GM21737 (cell line): ENCODE measurements around the gene ROBO2.
"Not testable (repeated sequence)": the region's sequence is repeated elsewhere in the genome, so short reads cannot be mapped to it uniquely, and the experiment has no call there.

Experiments
- ATAC-seq: cut with Tn5 transposase; IDR thresholded peaks from one replicate; pipeline ENCODE4 v1.9.1; 2021; ENCODE audit warnings: mild to moderate bottlenecking, moderate library complexity; ENCODE audit not compliant: unreplicated experiment

The ROBO2 gene

DNA sequence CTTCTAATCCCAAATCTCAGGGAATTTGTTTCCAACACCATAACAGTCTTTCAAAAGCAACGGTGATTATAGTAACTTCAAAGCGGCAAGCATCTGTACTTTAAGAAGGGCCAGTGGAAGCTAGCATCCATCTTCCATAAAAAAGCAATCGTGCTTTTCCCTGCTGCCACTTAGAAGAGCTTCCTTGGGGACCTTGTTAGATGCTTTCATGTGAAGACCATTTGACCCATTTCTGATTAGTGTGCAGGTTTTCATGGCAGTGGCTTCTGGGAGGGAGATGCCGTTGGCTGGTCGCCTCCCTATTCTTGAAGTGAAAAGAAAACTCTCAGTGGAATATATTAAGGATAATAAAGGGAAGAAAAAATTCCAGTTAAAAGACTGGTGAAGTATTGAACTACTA lies 354.1 kb downstream of the ROBO2 start:
- no peak for ATAC-seq

DNA sequence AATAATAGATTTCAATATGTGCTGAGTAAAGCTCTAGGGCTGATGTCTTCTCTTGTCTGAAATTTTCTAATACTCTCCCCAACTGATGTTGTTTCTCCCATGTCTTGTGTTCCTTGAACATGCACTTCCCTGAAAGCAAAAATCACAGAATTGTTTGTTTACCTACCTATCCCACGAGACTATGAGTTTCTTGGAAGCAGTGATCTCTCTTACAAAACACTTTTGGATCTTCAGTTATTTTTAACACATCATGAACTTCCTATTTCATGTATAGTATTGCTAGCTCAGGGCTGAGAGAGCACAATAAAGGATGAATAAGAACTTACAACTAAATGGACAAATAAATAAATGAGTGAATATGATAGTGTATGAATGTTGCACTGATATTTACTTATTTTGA lies 365.0 kb downstream of the ROBO2 start:
- ATAC-seq: no peak

DNA sequence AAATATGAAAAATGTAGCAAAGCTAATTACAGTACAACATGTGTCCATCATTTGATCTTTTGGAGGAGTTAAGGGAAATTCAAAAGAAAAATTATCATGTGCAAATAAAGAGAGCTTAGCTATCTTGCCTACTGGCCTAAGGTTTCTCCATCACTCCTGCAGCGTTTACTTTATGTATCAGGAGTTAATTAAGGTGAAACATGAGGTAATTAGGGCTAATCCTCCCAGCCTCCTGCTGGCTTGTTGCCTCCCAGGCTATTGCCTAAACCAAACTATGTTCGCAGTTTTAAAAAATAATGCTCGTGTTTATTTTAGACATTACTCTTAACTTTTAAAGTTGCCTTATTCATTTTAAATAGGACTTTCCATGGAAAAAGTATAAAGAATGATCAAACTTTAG lies 367.5 kb downstream of the ROBO2 start:
- no peak for ATAC-seq

DNA sequence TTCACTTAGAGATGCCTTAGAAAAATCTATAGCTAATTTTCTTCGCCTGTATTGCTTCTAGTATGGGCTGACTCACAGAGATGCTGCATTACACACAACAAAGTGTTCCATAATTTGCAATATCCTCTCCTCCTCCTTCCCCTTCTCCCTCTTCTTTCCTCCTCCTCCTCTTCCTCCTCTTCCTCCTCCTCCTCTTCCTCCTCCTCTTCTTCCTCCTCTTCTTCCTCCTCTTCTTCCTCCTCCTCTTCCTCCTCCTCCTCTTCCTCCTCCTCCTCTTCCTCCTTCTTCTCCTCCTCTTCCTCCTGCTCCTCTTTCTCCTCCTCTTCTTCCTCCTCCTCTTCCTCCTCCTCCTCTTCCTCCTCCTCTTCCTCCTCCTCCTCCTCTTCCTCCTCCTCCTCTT lies 370.4 kb downstream of the ROBO2 start:
- not testable (repeated sequence) for ATAC-seq

DNA sequence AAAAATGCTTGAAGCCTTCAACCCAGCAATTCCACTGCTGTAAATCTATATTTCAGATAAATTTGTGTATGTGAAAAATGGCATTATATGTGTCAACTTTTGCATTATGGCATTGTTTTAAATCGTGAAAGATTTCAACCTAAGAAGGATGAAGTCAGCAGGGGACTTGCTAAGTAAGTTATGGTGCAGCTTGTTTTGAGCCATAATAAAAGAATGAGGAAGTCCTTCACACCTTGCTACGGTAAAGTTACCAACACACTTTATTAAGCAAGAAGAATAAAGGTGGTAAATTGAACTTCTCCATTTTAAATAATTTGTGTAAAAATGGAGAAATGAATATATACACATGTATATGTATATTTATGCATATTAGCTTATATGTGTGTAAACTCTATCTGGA lies 371.4 kb downstream of the ROBO2 start:
- no peak for ATAC-seq

DNA sequence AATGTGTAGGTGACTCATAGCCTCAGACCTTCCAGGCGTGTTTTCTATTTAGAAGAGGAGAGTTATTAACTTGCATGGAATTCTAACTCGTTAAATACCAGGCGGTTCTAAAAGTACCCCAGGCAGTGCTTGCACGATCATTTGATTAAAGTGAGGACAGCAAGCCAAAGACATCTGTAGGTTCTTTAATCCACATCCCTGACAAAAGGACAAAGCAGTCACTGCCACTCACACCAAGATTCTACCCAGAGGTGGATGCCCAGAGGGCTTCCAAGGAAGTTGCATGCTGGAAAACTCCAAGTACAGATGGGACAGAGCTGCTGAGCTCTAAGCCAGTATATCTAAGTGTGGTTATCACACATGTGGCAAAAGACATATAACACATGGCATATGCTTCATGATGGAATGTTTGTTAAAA lies 372.1 kb downstream of the ROBO2 start:
- ATAC-seq: no peak

DNA sequence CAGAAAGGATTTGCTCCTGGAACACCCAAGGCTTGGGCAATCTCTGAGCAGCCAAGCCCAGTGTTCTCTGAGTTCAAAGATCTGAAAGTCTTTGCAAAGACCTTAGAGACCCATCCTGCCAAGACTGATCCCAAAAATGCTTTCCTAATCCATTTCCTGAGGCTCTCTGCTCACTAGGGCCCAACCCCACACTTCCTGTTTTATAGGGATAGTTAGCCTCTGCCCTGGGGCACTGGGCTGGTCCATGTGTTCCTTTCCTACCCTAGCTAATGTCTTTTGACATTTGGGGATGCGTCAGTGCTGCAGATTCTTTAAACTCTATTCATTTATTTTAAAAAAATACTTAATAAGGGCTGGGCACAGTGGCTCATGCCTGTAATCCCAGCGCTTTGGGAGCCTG lies 372.7 kb downstream of the ROBO2 start:
- no peak for ATAC-seq

DNA sequence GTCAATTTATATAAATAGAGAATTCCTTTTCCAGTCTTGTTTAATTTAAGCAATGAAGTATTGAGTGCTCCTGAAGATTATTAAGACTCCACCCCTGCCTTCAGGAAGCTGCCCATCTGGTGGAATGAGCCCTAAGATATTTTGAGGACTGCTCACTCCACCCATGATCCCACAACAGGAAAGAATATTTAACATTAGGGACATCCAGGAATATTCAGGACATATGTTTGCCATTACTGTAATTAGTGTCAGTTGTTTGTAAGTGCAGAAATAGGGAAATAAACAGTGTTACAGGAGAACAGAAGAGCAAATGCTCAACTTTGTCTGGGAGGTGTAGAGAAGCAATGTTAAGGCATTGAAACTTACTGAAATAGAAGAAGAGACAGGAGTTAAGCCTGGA lies 375.0 kb downstream of the ROBO2 start:
- no peak for ATAC-seq

DNA sequence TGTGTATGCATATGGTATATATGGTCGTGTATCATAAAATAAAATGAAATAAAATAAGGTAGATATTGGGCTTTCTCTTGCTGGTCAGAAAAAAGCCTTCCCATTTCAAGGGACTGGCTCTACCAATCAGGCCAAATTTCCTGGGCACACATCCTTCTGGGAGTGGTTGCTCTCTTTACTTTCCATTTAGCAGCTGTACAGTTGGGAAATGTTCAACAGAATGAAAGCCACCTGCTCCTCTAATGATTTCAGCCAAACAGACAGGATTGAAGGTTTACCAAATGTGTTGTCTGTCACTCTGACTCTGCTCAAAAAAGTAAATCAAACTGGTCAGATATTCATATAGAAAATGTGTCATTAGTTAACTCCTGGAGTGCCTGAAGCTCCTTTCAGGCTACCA lies 380.4 kb downstream of the ROBO2 start:
- no peak for ATAC-seq

DNA sequence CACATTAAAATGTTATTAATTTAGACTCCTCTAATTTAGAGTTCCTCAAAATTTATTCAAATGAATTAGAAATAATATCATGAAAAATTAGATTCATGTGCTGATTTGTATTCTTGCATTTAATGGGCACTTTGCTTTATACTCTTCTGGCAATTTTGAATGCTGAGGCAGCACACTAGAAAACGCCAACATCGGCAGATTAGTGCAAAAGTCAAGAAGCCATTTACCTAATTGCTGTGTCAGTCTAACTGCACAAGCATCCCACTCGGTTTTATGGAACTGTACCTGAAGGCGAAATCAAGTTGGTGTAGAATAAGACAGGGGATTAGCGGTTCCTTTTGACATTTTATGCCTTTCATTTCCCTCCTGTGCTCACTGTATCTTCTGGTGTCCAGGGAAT lies 382.0 kb downstream of the ROBO2 start:
- no peak for ATAC-seq

DNA sequence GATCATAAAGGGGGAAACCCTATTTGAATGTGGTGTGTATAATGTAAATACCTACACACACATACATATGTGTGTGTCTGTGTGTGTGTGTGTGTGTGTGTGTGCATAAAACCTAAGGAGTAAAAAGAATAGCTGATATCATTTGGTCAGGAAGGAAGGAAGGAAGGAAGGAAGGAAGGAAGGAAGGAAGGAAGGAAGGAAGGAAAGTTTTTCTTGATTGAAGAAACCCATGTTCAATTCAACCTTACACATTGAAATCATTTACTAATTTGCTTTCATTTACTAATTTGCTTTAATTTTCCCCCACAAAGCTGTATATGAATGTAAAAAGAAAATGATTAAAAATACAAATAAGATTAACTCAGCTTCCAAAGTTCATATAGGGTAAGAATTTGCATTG lies 386.6 kb downstream of the ROBO2 start:
- ATAC-seq: no peak

DNA sequence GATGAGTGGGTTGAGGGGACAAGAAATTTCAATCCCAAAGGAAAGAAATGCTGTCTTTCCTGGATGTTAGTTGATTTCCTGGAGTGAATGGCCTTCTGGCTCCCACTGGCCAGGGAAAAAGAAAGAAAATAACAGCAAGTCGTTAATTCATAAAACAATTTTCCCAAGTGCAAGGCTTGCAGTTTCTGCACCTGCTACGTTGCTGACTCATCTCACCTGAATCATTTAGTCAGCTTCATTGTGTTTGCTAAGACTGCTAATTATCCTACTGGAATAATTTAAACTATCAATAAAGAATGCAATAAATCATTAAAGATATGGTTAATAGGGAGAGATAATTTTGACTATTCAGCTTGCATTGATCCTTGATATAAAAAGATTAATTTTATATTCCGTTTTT lies 387.6 kb downstream of the ROBO2 start:
- ATAC-seq: no peak

DNA sequence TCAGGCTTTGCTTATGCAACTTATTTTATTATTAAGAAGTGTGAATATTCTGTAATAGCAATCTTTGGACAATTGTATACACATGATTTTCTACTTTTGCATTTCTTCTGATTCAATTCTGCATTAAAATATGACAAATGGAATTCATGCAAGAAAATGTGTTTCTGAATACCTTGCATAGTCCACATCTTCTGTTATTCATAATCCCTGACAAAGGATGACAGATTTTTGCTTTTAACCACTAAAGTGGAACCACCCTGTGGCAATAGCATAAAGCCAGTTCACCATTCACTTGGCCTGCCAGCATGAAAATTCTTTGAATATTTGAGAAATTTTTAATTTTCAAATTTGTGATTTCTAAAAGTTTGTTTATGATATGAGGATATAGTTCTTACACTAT lies 397.0 kb downstream of the ROBO2 start:
- ATAC-seq: no peak

DNA sequence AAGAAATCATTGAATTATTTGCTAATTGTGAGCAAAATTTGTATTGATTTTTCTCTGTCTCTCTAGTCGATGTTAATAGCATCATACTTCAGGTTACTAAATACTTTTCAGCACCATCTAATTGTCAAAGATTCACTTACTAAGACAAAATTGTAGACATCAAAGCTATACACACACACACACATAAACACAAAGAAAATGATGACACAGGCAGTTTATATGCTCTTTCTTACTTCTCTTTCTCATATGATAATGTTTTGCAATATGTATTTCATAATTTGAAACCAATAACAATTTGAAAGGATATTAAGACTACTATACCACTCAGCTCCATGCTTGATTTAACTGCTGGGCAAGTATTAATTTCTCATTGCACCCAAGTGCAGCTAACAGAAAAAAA lies 406.2 kb downstream of the ROBO2 start:
- no peak for ATAC-seq

DNA sequence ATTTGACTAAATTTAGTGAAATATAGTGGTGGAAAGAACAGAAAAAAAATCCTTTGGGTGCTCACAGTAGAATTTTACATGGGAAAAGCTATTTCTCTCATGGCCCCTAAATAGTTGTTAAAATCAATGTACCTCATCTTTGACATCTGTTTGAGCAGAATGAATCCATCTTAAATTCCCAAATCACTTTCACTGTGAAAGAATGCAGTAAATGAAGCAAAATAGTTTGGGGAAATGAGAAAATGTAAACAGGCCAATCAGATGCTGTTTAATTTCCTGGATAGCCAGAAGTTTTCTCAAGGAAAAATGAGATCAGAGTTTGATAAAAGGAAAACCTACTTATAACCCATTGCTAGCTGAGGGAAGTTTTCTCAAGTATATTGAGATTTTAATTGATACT lies 406.9 kb downstream of the ROBO2 start:
- ATAC-seq: no peak

DNA sequence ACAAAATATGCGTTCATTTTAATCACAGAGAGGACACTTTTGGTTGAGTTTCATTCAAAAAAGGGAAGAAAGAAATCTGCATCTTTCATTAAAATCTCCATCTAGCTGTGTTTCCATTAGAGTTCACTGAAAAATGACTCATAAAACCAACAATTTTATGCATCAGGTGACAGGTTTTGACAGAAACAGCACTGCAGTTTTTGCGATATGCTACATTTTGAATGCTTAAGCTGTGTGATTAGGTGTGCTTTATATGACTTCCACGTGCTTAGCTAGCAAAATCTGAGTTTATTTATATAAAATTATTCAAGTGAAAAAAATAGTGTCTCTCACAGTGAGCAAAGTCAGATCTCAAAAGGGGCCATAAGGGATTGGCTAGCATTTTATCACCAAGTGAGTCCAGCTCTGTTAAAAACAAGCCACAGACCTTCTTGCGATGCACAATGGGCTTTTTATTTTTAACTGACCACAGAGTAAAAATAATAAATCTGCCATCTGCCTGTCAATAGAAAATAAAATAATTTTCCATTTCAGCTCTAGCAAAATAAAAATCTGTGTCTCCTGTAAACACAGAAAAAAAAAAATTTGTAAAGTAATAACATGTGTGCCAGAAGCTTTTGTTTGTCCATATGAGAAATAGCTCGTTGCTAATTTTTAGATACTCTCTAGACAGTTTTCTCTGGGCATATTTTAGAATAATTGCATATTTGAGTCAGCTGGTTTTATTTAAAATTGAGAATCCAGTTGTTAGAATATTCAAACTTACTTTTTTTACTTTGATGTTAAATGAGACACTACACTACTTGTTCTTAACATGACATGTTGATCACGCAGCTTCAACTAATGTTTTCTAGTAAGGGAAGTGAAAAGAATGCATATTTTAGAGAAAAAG lies 409.8 kb downstream of the ROBO2 start:
- ATAC-seq: no peak

DNA sequence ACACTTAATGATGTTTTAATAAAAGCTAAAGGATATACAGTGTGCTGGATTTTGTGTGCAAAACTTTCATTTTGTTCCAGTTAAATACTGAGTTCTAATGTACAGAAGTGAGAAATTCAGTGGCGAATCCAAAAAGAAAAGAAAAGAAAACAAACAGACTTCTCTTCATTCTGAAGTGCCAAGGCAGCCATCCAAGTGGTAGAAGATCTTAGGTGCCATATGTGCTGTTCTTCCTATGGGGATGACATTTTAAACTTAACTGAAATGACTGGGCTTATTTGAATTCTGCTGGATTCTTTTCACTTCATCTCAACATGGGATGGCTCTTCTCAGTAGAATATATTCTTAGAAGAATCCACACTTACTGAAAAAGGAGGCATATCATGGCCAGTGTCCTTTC lies 416.5 kb downstream of the ROBO2 start:
- ATAC-seq: no peak

DNA sequence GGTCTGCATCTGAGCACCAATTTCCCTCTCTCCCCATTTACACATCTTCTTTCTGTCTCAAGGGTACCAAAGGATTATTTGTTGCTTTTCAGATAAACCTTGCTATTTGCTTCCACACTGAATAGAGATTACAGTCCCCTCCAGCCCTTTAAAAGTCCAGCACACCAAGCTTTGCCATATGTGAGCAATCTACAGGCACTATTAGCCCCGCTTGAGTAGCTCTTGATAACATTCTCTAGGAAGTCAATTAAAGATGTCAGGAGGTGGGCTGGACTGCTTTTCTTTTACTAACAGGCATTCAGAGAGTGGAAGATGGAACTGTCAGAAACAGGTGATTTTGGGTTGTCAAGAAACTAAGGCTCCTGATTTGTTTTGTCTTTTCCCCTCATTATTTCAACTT lies 417.0 kb downstream of the ROBO2 start:
- no peak for ATAC-seq

DNA sequence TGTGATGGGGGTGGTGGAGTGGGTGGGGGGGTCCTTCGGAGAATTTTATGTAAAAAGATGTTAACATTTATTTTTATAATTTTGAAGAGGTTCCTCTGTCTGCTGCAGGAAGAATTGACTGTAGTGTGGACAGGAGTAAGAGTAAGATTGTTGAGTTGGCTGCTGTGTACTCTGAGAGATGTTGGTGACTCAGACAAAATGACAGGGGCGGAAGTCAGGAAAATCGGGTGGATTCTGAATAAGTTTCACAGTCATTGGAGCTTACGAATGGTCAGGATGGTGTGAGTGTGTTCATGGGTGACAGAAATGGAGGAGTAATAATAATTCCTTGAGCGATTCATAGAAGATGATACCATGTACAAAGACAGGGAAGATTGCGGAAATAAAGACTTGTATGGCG lies 420.0 kb downstream of the ROBO2 start:
- no peak for ATAC-seq

DNA sequence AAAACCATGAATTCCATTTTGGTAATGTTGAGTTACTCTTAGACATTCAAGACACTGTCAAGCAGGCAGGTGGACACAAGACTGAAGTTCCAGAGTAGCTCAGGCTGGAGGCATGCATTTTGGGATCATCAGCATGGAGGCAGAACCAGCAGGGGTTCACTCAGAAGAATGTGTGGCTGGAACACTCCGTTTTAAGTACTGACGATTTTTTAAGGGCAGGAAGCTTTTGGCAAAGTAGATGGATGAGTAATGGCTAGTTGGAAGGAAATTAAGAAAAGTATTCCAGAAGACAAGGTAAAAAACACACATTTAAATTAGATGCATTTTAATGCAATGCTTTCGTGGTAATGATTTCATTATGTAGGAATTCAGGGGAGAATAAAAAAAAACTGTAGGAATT lies 420.4 kb downstream of the ROBO2 start:
- no peak for ATAC-seq

DNA sequence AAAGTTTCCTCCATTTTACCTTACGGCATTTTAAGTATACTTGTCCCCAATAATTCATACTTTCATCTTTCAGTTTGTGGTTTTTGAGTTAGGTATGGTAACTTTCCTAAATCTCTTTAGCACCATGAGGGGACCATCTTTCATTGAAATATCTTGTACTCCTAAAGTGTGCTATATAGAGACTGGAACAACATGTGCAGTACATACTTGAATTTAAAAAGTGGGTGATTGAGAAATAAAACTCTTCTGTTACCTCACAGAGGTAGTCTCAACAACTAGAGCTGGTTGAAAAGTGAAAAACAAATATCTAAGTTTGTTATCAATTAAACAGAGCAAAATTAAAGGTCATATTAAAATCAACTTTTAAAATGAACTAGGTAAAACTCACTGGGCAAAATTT lies 423.1 kb downstream of the ROBO2 start:
- no peak for ATAC-seq

DNA sequence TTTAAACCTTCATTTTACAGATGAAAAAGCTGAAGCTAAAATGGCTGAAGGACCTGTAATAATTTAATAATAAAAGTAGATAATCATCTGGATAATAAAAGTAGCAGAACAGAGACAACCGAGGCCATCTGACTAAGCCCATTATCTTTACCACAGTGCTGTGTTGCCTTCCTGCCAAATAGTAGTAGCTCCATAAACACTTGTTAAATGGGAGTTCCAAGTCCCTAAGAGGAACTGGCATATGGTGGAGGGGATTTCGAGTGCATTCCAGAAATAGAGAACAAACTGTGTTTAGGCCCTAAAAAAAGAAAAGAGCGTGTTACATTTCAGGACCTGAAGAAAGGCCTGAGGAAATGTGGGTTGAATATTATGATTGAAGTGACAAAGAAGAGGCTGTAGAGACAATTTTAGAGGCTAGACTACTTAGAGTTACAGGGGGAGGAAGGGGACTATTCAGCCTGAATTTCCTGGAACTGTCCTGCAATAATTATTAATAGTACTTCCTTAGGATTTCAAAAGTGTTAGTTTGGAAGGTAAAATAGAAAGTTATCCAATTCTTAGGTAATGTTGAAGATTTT lies 424.3 kb downstream of the ROBO2 start:
- ATAC-seq: no peak
